HepG2 (cell line): ENCODE data around the gene NOXRED1. TPM values are rescaled to one million over a fixed set of nuclear protein-coding genes. Genes with fewer than 3 reads are reported as not detected.

ENCODE experiments used
- ATAC-seq: fragments of 200-7000 bp; cut with Tn5 transposase; 3 replicates; pipeline ENCODE4 v1.9.1; 2020; ENCODE audit warnings: mild to moderate bottlenecking, moderate library complexity
- BruUV-seq: library from RNA; stranded (reverse); fragments of 400-500 nt; replicated peaks from 2 replicates; lab custom pipeline; 2021; lab: Mats Ljungman, UMichigan
- CTCF ChIA-PET: fragments of 300-600 bp; formaldehyde crosslinking; extraction: SDS; loops from one replicate; lab custom pipeline; 2021; ENCODE audit warnings: low total read pairs, inconsistent platforms, low intra/inter-chr PET ratio; lab: Yijun Ruan, JAX
- POLR2A ChIA-PET: fragments of 350-600 bp; sonication (Branson Sonifier 250); formaldehyde crosslinking; loops from one replicate; lab custom pipeline; 2020; ENCODE audit warnings: antibody characterized with exemption, inconsistent platforms; lab: Yijun Ruan, JAX
- DNase-seq: peaks from one replicate; pipeline ENCODE4 v3.0.0-alpha.2; 2015; ENCODE audit warnings: low spot score
- FAIRE-seq: peaks from 3 replicates; lab custom pipeline; 2011; peaks lifted over from hg19 to GRCh38; lab: Jason Lieb, UNC
- H2AFZ ChIP-seq: one replicate; pipeline ENCODE4 v1.6.1; 2011; ENCODE audit warnings: low read length, inconsistent platforms
- H3K27ac ChIP-seq: fragments of 300-600 bp; 3 replicates; pipeline ENCODE4 v1.8.0; 2011; ENCODE audit warnings: mixed run types, mild to moderate bottlenecking, mixed read lengths, low read length, inconsistent platforms; ENCODE audit not compliant: insufficient read depth; ENCODE audit errors: extremely low read length
- H3K27me3 ChIP-seq, 2 experiments: fragments of 200-600 bp in 1 of 2; 2 replicates in 1 of 2; 3 replicates in 1 of 2; pipeline versions ENCODE4 v1.6.0 to v1.8.0; 2011; ENCODE audit warnings: low read length in 2 of 2, mild to moderate bottlenecking in 2 of 2, moderate library complexity in 2 of 2, inconsistent platforms in 1 of 2; ENCODE audit not compliant: insufficient read depth in 2 of 2, control insufficient read depth in 1 of 2
- H3K36me3 ChIP-seq, 2 experiments: fragments of 200-600 bp in 1 of 2; replicated peaks in 1 of 2; 2 replicates in 1 of 2; 3 replicates in 1 of 2; pipeline versions ENCODE4 v1.5.1 to v1.8.0; 2011; ENCODE audit warnings: low read length in 2 of 2, inconsistent platforms in 1 of 2; ENCODE audit not compliant: insufficient read depth in 2 of 2, control insufficient read depth in 1 of 2
- H3K4me1 ChIP-seq: 2 replicates; pipeline ENCODE4 v1.5.1; 2012; ENCODE audit warnings: low read length, inconsistent platforms; ENCODE audit not compliant: insufficient read depth
- H3K4me2 ChIP-seq: 2 replicates; pipeline ENCODE4 v1.6.0; 2011; ENCODE audit warnings: low read depth, low read length, inconsistent platforms
- H3K4me3 ChIP-seq, 3 experiments: fragments of 200-600 bp in 1 of 3; sonication (generic), shearing (Covaris generic) in 1 of 3; replicated peaks in 1 of 3; 2 replicates each; pipeline ENCODE4 v1.5.1; 2011 to 2016; ENCODE audit warnings: low read length in 3 of 3, inconsistent platforms in 2 of 3, low read depth in 2 of 3, mild to moderate bottlenecking in 2 of 3, control low read depth in 1 of 3, mixed read lengths in 1 of 3; ENCODE audit not compliant: insufficient read depth in 1 of 3
- H3K79me2 ChIP-seq: one replicate; pipeline ENCODE4 v1.6.1; 2011; ENCODE audit warnings: low read length, inconsistent platforms; ENCODE audit not compliant: insufficient read depth
- H3K9ac ChIP-seq: 2 replicates; pipeline ENCODE4 v1.6.0; 2011; ENCODE audit warnings: mild to moderate bottlenecking, low read depth, low read length, inconsistent platforms; ENCODE audit not compliant: insufficient read depth
- H3K9me3 ChIP-seq: 2 replicates; pipeline ENCODE4 v1.5.1; 2012; ENCODE audit warnings: mild to moderate bottlenecking, low read length
- H4K20me1 ChIP-seq: 2 replicates; pipeline ENCODE4 v1.6.0; 2011; ENCODE audit warnings: inconsistent platforms, mild to moderate bottlenecking, low read length, moderate library complexity; ENCODE audit not compliant: insufficient read depth
- CBX2 ChIP-seq, 2 experiments: fragments of 200-600 bp in 1 of 2; sonication (generic); formaldehyde crosslinking in 1 of 2; IDR thresholded peaks; 2 replicates each; pipeline versions ENCODE4 v1.7.0 to v1.8.1; 2018 to 2022; ENCODE audit warnings: low read depth in 2 of 2, low read length in 1 of 2, mild to moderate bottlenecking in 1 of 2, missing genetic modification reagents in 1 of 2
- EED ChIP-seq: sonication (generic); formaldehyde crosslinking; IDR thresholded peaks from 2 replicates; pipeline ENCODE4 v1.5.0; 2020; ENCODE audit warnings: mild to moderate bottlenecking, missing genetic modification reagents
- FOXC1 ChIP-seq: sonication (generic); formaldehyde crosslinking; IDR thresholded peaks from 2 replicates; pipeline ENCODE4 v1.8.0; 2022; ENCODE audit warnings: mild to moderate bottlenecking, missing genetic modification reagents, borderline replicate concordance
- GABPB1 ChIP-seq: IDR thresholded peaks from 2 replicates; pipeline ENCODE4 v1.6.1; 2016; ENCODE audit warnings: mild to moderate bottlenecking, missing genetic modification reagents, moderate library complexity, missing compliant biosample characterization
- HNF1B ChIP-seq: sonication (generic); formaldehyde crosslinking; IDR thresholded peaks from 2 replicates; pipeline ENCODE4 v1.5.1; 2020; ENCODE audit warnings: mild to moderate bottlenecking, moderate library complexity, missing genetic modification reagents
- MLXIP ChIP-seq: sonication (generic); formaldehyde crosslinking; IDR thresholded peaks from 2 replicates; pipeline ENCODE4 v1.9.0; 2021; ENCODE audit warnings: missing genetic modification reagents, borderline replicate concordance
- POLR2A ChIP-seq, 2 experiments: IDR thresholded peaks; 2 replicates each; pipeline ENCODE4 v1.6.1; 2011; ENCODE audit warnings: low read depth in 2 of 2, low read length in 2 of 2, mild to moderate bottlenecking in 1 of 2, moderate library complexity in 1 of 2; ENCODE audit not compliant: insufficient read depth in 1 of 2
- RBM39 ChIP-seq: fragments of 200-400 bp; formaldehyde crosslinking; IDR thresholded peaks from one replicate; pipeline ENCODE4 v1.6.1; 2018; ENCODE audit warnings: antibody characterized with exemption, mild to moderate bottlenecking, low read depth, low read length; ENCODE audit not compliant: poor library complexity, severe bottlenecking
- SATB2 ChIP-seq: sonication (generic); formaldehyde crosslinking; IDR thresholded peaks from 2 replicates; pipeline ENCODE4 v1.5.0; 2020; ENCODE audit warnings: missing genetic modification reagents
- TOE1 ChIP-seq: sonication (generic); formaldehyde crosslinking; IDR thresholded peaks from 2 replicates; pipeline ENCODE4 v1.4.0; 2020; ENCODE audit warnings: mild to moderate bottlenecking, missing genetic modification reagents
- ZBTB21 ChIP-seq: sonication (generic); formaldehyde crosslinking; IDR thresholded peaks from 2 replicates; pipeline ENCODE4 v1.4.0; 2020; ENCODE audit warnings: missing genetic modification reagents
- ZFAT ChIP-seq: sonication (generic); formaldehyde crosslinking; conservative IDR thresholded peaks from 2 replicates; pipeline ENCODE4 v1.8.1; 2023; ENCODE audit warnings: missing genetic modification reagents, inconsistent platforms
- ZMYM3 ChIP-seq: sonication (generic); formaldehyde crosslinking; IDR thresholded peaks from 2 replicates; pipeline ENCODE4 v1.5.1; 2020; ENCODE audit warnings: mild to moderate bottlenecking, missing genetic modification reagents
- ZNF414 ChIP-seq: sonication (generic); formaldehyde crosslinking; IDR thresholded peaks from 2 replicates; pipeline ENCODE4 v1.5.0; 2020; ENCODE audit warnings: missing genetic modification reagents
- ZNF768 ChIP-seq: sonication (generic); formaldehyde crosslinking; IDR thresholded peaks from 2 replicates; pipeline ENCODE4 v1.4.0; 2020; ENCODE audit warnings: missing genetic modification reagents
- WGBS: methylation state at CpG from one replicate; pipeline ENCODE4 v1.1.6; 2017; ENCODE audit warnings: low lambda C conversion rate; 5-methylcytosine and 5-hydroxymethylcytosine counted together
- in situ Hi-C: cut with HindIII; loops from 2 replicates; pipeline ENCODE4 v1.10.0; 2017; ENCODE audit warnings: low pct_unique_long_range_greater_than_20kb; ENCODE audit not compliant: extremely low pct_ligation_motif_present
- intact Hi-C: fragments of 100-400 bp; cut with micrococcal nuclease; formaldehyde crosslinking; loops from one replicate; pipeline ENCODE4 v1.10.0; 2022; ENCODE audit not compliant: unreplicated experiment
- polyA plus RNA-seq, 8 experiments: library from polyadenylated mRNA; depleted of rRNA in 3 of 8; stranded (reverse) in 7 of 8; unstranded in 1 of 8; fragments of >200 nt; fragmentation: Illumina TruSeq in 4 of 8; extraction: Trizol in 4 of 8; gene quantifications; 2 replicates each; pipeline versions ENCODE4 v1.2.1 to v1.2.3, GENCODE V29; 2011 to 2016; ENCODE audit warnings: low read depth in 4 of 8, missing spikeins in 1 of 8, mixed read lengths in 1 of 8; ENCODE audit not compliant: insufficient read depth in 1 of 8
- total RNA-seq, 5 experiments: library from RNA; depleted of rRNA; stranded (reverse); fragments of >200 nt; fragmentation: Illumina TruSeq; extraction: Trizol; gene quantifications; 2 replicates each; pipeline ENCODE4 v1.2.3, GENCODE V29; 2016; ENCODE audit warnings: low read depth in 1 of 5
- TF ChIP-seq, protein P1 (sequence below): sonication (generic); formaldehyde crosslinking; IDR thresholded peaks from 2 replicates; pipeline ENCODE4 v1.9.0; 2022; ENCODE audit warnings: missing genetic modification reagents, mild to moderate bottlenecking, borderline replicate concordance
- TF ChIP-seq, protein P2 (sequence below): sonication (generic); formaldehyde crosslinking; conservative IDR thresholded peaks from 2 replicates; pipeline ENCODE4 v1.8.1; 2023; ENCODE audit warnings: missing genetic modification reagents

Gene NOXRED1
- total and polyA plus RNA-seq, 2 of the 13 experiments (the other 11 are each of a cell fraction or from before 2014, with no cell fraction given): 0.24 to 0.41 TPM

DNA sequence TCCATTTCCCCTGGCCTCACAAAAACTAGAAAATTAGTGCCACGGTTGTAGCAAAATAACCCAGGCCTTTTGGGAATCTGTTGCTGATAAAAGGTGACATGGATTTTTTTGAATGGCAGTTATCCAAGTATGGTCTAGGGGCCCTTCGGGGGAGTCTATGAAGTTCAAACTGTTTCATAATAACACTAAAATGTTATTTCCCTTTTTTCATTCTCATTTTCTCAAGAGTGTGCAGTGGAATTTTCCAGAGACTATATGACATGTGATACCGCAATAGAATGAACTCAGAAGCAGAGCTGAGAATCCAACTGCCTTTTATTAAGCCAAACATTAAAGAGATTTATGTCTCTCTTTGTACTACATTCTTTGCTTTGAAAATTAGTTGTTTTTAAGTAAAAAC is 75.6 kb downstream of the NOXRED1 start:
- H3K36me3 ChIP-seq: peaks cover 1 to 11% of the 10 kb centered on the region in 2 experiments; a peak in 2 of 5 replicates
- BruUV-seq: no TSS peak
- DNase-seq (no peak), ATAC-seq (no peak), FAIRE-seq (no peak)
- H2AFZ ChIP-seq: no peak overlapping the region
- H3K27me3 ChIP-seq: no peaks in the 10 kb centered on the region
- in situ Hi-C loops: no loop called here
- no peak overlapping the region for H3K27ac ChIP-seq
- no peaks in the 10 kb centered on the region for H3K9me3 ChIP-seq
- H3K79me2 ChIP-seq: no peaks in the 10 kb centered on the region
- WGBS: 96% methylated on average over 3 of the region's 3 CpGs
- H3K9ac ChIP-seq: no peak overlapping the region
- H3K4me1 ChIP-seq: peaks cover 23% of the 10 kb centered on the region
- no peaks in the 10 kb centered on the region for H4K20me1 ChIP-seq
- no peak overlapping the region for H3K4me2 ChIP-seq
- CTCF ChIA-PET: no interaction called here
- intact Hi-C loops: no loop called here
- no peak overlapping the region for H3K4me3 ChIP-seq
- POLR2A ChIA-PET: no interaction called here
- TF ChIP-seq FOXC1 (CRISPR knock-in tag) (no peak), ZFAT (CRISPR knock-in tag) (no peak), ZBTB21 (CRISPR knock-in tag) (no peak), ZNF414 (CRISPR knock-in tag) (no peak), ZNF768 (CRISPR knock-in tag) (no peak), SATB2 (CRISPR knock-in tag) (no peak), POLR2A (IDR thresholded peaks at IDR 0.05; ENCODE audit: insufficient read depth in 1 of 2, low read depth in 2 of 2, low read length in 2 of 2) (no peak), ZMYM3 (CRISPR knock-in tag) (no peak), MLXIP (no peak), TOE1 (CRISPR knock-in tag) (no peak), EED (no peak), RBM39 (no peak), GABPB1 (no peak), HNF1B (CRISPR knock-in tag) (no peak), CBX2 (IDR thresholded peaks at IDR 0.05; ENCODE audit: low read depth, low read length) (no peak), CBX2 (CRISPR knock-in tag; IDR thresholded peaks at IDR 0.05; ENCODE audit: low read depth) (no peak)
- TF ChIP-seq, protein P1, sequence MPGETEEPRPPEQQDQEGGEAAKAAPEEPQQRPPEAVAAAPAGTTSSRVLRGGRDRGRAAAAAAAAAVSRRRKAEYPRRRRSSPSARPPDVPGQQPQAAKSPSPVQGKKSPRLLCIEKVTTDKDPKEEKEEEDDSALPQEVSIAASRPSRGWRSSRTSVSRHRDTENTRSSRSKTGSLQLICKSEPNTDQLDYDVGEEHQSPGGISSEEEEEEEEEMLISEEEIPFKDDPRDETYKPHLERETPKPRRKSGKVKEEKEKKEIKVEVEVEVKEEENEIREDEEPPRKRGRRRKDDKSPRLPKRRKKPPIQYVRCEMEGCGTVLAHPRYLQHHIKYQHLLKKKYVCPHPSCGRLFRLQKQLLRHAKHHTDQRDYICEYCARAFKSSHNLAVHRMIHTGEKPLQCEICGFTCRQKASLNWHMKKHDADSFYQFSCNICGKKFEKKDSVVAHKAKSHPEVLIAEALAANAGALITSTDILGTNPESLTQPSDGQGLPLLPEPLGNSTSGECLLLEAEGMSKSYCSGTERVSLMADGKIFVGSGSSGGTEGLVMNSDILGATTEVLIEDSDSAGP (CRISPR knock-in tag): no peak
- TF ChIP-seq, protein P2, sequence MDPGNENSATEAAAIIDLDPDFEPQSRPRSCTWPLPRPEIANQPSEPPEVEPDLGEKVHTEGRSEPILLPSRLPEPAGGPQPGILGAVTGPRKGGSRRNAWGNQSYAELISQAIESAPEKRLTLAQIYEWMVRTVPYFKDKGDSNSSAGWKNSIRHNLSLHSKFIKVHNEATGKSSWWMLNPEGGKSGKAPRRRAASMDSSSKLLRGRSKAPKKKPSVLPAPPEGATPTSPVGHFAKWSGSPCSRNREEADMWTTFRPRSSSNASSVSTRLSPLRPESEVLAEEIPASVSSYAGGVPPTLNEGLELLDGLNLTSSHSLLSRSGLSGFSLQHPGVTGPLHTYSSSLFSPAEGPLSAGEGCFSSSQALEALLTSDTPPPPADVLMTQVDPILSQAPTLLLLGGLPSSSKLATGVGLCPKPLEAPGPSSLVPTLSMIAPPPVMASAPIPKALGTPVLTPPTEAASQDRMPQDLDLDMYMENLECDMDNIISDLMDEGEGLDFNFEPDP (CRISPR knock-in tag): no peak
